Measurements from ENCODE around the gene OCLN.

DNA sequence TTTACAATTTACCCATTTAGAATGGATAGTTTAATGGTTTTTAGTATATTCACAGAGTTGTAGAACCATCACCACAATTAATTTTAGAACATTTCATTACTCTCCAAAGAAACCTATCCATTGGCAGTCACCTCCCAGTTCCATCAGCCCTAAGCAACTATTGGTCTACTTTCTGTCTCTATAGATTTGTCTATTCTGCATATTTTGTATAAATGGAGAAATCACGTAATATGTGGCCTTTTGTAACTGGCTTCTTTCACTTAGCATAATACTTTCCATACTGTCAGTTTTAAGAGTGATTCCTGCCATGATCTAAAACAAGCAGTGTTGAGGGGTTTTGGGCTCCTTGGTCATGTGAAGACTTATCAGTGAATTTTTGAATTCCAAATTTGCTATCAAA, 12.7 kb downstream of the OCLN start:
- TF ChIP-seq, protein P1, sequence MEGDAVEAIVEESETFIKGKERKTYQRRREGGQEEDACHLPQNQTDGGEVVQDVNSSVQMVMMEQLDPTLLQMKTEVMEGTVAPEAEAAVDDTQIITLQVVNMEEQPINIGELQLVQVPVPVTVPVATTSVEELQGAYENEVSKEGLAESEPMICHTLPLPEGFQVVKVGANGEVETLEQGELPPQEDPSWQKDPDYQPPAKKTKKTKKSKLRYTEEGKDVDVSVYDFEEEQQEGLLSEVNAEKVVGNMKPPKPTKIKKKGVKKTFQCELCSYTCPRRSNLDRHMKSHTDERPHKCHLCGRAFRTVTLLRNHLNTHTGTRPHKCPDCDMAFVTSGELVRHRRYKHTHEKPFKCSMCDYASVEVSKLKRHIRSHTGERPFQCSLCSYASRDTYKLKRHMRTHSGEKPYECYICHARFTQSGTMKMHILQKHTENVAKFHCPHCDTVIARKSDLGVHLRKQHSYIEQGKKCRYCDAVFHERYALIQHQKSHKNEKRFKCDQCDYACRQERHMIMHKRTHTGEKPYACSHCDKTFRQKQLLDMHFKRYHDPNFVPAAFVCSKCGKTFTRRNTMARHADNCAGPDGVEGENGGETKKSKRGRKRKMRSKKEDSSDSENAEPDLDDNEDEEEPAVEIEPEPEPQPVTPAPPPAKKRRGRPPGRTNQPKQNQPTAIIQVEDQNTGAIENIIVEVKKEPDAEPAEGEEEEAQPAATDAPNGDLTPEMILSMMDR (conservative IDR thresholded peaks at IDR 0.05; ENCODE audit: low read depth in 2 of 2): no peak
- TF ChIP-seq EZH2phosphoT487 (IDR thresholded peaks at IDR 0.05; ENCODE audit: unreplicated experiment): no peak
- TF ChIP-seq, protein P2, sequence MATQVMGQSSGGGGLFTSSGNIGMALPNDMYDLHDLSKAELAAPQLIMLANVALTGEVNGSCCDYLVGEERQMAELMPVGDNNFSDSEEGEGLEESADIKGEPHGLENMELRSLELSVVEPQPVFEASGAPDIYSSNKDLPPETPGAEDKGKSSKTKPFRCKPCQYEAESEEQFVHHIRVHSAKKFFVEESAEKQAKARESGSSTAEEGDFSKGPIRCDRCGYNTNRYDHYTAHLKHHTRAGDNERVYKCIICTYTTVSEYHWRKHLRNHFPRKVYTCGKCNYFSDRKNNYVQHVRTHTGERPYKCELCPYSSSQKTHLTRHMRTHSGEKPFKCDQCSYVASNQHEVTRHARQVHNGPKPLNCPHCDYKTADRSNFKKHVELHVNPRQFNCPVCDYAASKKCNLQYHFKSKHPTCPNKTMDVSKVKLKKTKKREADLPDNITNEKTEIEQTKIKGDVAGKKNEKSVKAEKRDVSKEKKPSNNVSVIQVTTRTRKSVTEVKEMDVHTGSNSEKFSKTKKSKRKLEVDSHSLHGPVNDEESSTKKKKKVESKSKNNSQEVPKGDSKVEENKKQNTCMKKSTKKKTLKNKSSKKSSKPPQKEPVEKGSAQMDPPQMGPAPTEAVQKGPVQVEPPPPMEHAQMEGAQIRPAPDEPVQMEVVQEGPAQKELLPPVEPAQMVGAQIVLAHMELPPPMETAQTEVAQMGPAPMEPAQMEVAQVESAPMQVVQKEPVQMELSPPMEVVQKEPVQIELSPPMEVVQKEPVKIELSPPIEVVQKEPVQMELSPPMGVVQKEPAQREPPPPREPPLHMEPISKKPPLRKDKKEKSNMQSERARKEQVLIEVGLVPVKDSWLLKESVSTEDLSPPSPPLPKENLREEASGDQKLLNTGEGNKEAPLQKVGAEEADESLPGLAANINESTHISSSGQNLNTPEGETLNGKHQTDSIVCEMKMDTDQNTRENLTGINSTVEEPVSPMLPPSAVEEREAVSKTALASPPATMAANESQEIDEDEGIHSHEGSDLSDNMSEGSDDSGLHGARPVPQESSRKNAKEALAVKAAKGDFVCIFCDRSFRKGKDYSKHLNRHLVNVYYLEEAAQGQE (IDR thresholded peaks at IDR 0.05; ENCODE audit: unreplicated experiment): no peak
- TF ChIP-seq EZH2 (IDR thresholded peaks at IDR 0.05; ENCODE audit: low read depth, unreplicated experiment): no peak
- no peak for TF ChIP-seq NANOG (IDR thresholded peaks at IDR 0.05; ENCODE audit: borderline replicate concordance)
- TF ChIP-seq POLR2AphosphoS5 (IDR thresholded peaks at IDR 0.05; ENCODE audit: low read depth): no peak
- no peak for TF ChIP-seq JUNB (IDR thresholded peaks at IDR 0.05; ENCODE audit: unreplicated experiment)
- TF ChIP-seq, protein P3, sequence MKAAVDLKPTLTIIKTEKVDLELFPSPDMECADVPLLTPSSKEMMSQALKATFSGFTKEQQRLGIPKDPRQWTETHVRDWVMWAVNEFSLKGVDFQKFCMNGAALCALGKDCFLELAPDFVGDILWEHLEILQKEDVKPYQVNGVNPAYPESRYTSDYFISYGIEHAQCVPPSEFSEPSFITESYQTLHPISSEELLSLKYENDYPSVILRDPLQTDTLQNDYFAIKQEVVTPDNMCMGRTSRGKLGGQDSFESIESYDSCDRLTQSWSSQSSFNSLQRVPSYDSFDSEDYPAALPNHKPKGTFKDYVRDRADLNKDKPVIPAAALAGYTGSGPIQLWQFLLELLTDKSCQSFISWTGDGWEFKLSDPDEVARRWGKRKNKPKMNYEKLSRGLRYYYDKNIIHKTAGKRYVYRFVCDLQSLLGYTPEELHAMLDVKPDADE (IDR thresholded peaks at IDR 0.05): no peak
- TF ChIP-seq CREB1 (CRISPR knock-in tag; IDR thresholded peaks at IDR 0.05; ENCODE audit: low read depth): no peak
- no peak for TF ChIP-seq STAT1 (IDR thresholded peaks at IDR 0.05; ENCODE audit: unreplicated experiment)
- TF ChIP-seq ZNF462 (CRISPR knock-in tag; IDR thresholded peaks at IDR 0.05): no peak

All from GM23338 (cell line).